Measurements from ENCODE around the gene COL11A1. TPM values are rescaled to one million over a fixed set of nuclear protein-coding genes. Genes with fewer than 3 reads are reported as not detected.

COL11A1 gene
- total RNA-seq, 1 experiment from 2014 or later, result not detected

GRCh38 chr1:102896286-102896685 is 212.0 kb downstream of the COL11A1 start:
- H3K4me3 Mint-ChIP-seq (ENCODE audit: unreplicated experiment), result no peak overlapping the region
- intact Hi-C loops (cut with micrococcal nuclease; ENCODE audit: unreplicated experiment), result no loop called here

GRCh38 chr1:102891868-102892625 is 216.3 kb downstream of the COL11A1 start:
- Mint-ChIP-seq H3K27me3 (ENCODE audit: insufficient read depth, unreplicated experiment) (no peaks in the 10 kb centered on the region), H3K36me3 (ENCODE audit: insufficient read depth, unreplicated experiment) (no peaks in the 10 kb centered on the region), H3K4me3 (ENCODE audit: unreplicated experiment) (no peak overlapping the region), H3K27ac (ENCODE audit: unreplicated experiment) (no peak overlapping the region), H3K4me1 (ENCODE audit: low read depth, unreplicated experiment) (no peaks in the 10 kb centered on the region), H3K9me3 (ENCODE audit: unreplicated experiment) (no peaks in the 10 kb centered on the region)
- BruUV-seq (replicated peaks), result no TSS peak
- no peak overlapping the region for H3K4me3 ChIP-seq (ENCODE audit: low read depth, low read length)
- intact Hi-C loops (cut with micrococcal nuclease; ENCODE audit: unreplicated experiment), result no loop called here
- H3K27me3 ChIP-seq (replicated peaks; ENCODE audit: control insufficient read depth, insufficient read depth, low read length), result no peaks in the 10 kb centered on the region
- no peaks in the 10 kb centered on the region for H3K4me1 ChIP-seq
- ChIA-PET POLR2A (no interaction called here), CTCF (interaction anchor here (0.6 kb wide), 1 partner anchor 49 kb away, joined by 4 read pairs; no protein-coding TSS in a partner anchor)
- TF ChIP-seq, protein P1, sequence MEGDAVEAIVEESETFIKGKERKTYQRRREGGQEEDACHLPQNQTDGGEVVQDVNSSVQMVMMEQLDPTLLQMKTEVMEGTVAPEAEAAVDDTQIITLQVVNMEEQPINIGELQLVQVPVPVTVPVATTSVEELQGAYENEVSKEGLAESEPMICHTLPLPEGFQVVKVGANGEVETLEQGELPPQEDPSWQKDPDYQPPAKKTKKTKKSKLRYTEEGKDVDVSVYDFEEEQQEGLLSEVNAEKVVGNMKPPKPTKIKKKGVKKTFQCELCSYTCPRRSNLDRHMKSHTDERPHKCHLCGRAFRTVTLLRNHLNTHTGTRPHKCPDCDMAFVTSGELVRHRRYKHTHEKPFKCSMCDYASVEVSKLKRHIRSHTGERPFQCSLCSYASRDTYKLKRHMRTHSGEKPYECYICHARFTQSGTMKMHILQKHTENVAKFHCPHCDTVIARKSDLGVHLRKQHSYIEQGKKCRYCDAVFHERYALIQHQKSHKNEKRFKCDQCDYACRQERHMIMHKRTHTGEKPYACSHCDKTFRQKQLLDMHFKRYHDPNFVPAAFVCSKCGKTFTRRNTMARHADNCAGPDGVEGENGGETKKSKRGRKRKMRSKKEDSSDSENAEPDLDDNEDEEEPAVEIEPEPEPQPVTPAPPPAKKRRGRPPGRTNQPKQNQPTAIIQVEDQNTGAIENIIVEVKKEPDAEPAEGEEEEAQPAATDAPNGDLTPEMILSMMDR (IDR thresholded peaks at IDR 0.05; ENCODE audit: insufficient read depth in 1 of 2, low read depth in 1 of 2, low read length in 1 of 2, severe bottlenecking in 1 of 2, unreplicated experiment in 1 of 2), result no peak
- H3K36me3 ChIP-seq (ENCODE audit: control insufficient read depth, insufficient read depth, low read length), result no peaks in the 10 kb centered on the region
- H3K9me3 ChIP-seq, result no peaks in the 10 kb centered on the region
- DNase-seq, result no peak

More at GRCh38 chr1:102896286-102896685, 212.0 kb downstream of the COL11A1 start:
- no peak overlapping the region for H3K27ac Mint-ChIP-seq (ENCODE audit: unreplicated experiment)
- Histone ChIP-seq H3K27me3 (replicated peaks; ENCODE audit: control insufficient read depth, insufficient read depth, low read length) (no peaks in the 10 kb centered on the region), H3K9me3 (no peaks in the 10 kb centered on the region), H3K36me3 (ENCODE audit: control insufficient read depth, insufficient read depth, low read length) (no peaks in the 10 kb centered on the region), H3K4me3 (ENCODE audit: low read depth, low read length) (no peak overlapping the region), H3K4me1 (no peaks in the 10 kb centered on the region)
- POLR2A ChIA-PET, result no interaction called here
- BruUV-seq (replicated peaks), result no TSS peak
- no peaks in the 10 kb centered on the region for H3K27me3 Mint-ChIP-seq (ENCODE audit: insufficient read depth, unreplicated experiment)
- no peaks in the 10 kb centered on the region for H3K9me3 Mint-ChIP-seq (ENCODE audit: unreplicated experiment)
- CTCF ChIA-PET, result no interaction called here
- DNase-seq, result no peak
- TF ChIP-seq, protein P1 (IDR thresholded peaks at IDR 0.05; ENCODE audit: insufficient read depth in 1 of 2, low read depth in 1 of 2, low read length in 1 of 2, severe bottlenecking in 1 of 2, unreplicated experiment in 1 of 2), result no peak
- no peaks in the 10 kb centered on the region for H3K36me3 Mint-ChIP-seq (ENCODE audit: insufficient read depth, unreplicated experiment)
- H3K4me1 Mint-ChIP-seq (ENCODE audit: low read depth, unreplicated experiment), result no peaks in the 10 kb centered on the region

GRCh38 chr1:102886638-102887037 is 221.7 kb downstream of the COL11A1 start:
- ChIA-PET CTCF (no interaction called here), POLR2A (no interaction called here)
- no peak overlapping the region for H3K27ac Mint-ChIP-seq (ENCODE audit: unreplicated experiment)
- intact Hi-C loops (cut with micrococcal nuclease; ENCODE audit: unreplicated experiment), result no loop called here
- TF ChIP-seq, protein P1 (IDR thresholded peaks at IDR 0.05; ENCODE audit: insufficient read depth in 1 of 2, low read depth in 1 of 2, low read length in 1 of 2, severe bottlenecking in 1 of 2, unreplicated experiment in 1 of 2), result no peak
- no peak for DNase-seq
- Histone ChIP-seq H3K4me3 (ENCODE audit: low read depth, low read length) (no peak overlapping the region), H3K27me3 (replicated peaks; ENCODE audit: control insufficient read depth, insufficient read depth, low read length) (no peaks in the 10 kb centered on the region), H3K9me3 (no peaks in the 10 kb centered on the region), H3K4me1 (no peaks in the 10 kb centered on the region), H3K36me3 (ENCODE audit: control insufficient read depth, insufficient read depth, low read length) (no peaks in the 10 kb centered on the region)
- H3K36me3 Mint-ChIP-seq (ENCODE audit: insufficient read depth, unreplicated experiment), result no peaks in the 10 kb centered on the region
- no peaks in the 10 kb centered on the region for H3K9me3 Mint-ChIP-seq (ENCODE audit: unreplicated experiment)
- no peak overlapping the region for H3K4me3 Mint-ChIP-seq (ENCODE audit: unreplicated experiment)
- H3K4me1 Mint-ChIP-seq (ENCODE audit: low read depth, unreplicated experiment), result no peaks in the 10 kb centered on the region
- no peaks in the 10 kb centered on the region for H3K27me3 Mint-ChIP-seq (ENCODE audit: insufficient read depth, unreplicated experiment)
- BruUV-seq (replicated peaks), result no TSS peak
